Measurements from ENCODE around the gene OR10V1. TPM values are rescaled to one million over a fixed set of nuclear protein-coding genes. Genes with fewer than 3 reads are reported as not detected.

OR10V1 gene
- total RNA-seq, 1 experiment from 2014 or later = not detected

DNA sequence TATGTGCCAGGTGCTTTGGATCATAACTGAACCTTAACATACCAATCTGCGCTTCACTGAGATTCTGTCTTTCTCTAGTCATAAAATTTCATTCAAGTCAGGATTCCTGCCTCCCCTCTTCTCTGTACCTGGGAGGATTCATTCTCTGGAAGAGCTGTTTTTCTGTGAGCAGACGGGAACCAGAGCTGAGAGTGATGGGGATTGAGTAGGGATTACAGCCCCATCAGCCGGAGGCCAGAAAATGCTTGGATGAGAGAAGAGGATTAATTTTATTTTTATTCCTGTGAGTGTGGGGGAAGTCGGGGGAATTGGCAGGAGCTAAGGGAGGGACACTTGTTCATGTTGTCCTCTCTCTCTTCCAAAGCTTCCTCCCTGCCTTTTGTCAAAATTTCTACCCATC is 46.3 kb upstream of the OR10V1 start:
- Mint-ChIP-seq H3K27me3 (ENCODE audit: insufficient read depth, unreplicated experiment) (no peaks in the 10 kb centered on the region), H3K4me1 (ENCODE audit: low read depth, unreplicated experiment) (peaks cover 61% of the 10 kb centered on the region), H3K4me3 (ENCODE audit: unreplicated experiment) (no peak overlapping the region), H3K27ac (ENCODE audit: unreplicated experiment) (peak overlapping the region; percentile 0), H3K36me3 (ENCODE audit: insufficient read depth, unreplicated experiment) (peaks cover 83% of the 10 kb centered on the region), H3K9me3 (ENCODE audit: unreplicated experiment) (no peaks in the 10 kb centered on the region)
- Histone ChIP-seq H3K4me1 (peaks cover 40% of the 10 kb centered on the region), H3K4me3 (ENCODE audit: low read depth, low read length) (no peak overlapping the region), H3K27me3 (replicated peaks; ENCODE audit: control insufficient read depth, insufficient read depth, low read length) (no peaks in the 10 kb centered on the region), H3K36me3 (ENCODE audit: control insufficient read depth, insufficient read depth, low read length) (peaks cover 1% of the 10 kb centered on the region; the same call in 1 of the 2 replicates), H3K9me3 (no peaks in the 10 kb centered on the region)
- POLR2A ChIA-PET = interaction anchor here (0.5 to 0.6 kb wide), 2 partner anchors 54 to 145 kb away, joined by 3 to 4 read pairs; partner anchors contain the start of gene OSBP
- TF ChIP-seq, protein P1, sequence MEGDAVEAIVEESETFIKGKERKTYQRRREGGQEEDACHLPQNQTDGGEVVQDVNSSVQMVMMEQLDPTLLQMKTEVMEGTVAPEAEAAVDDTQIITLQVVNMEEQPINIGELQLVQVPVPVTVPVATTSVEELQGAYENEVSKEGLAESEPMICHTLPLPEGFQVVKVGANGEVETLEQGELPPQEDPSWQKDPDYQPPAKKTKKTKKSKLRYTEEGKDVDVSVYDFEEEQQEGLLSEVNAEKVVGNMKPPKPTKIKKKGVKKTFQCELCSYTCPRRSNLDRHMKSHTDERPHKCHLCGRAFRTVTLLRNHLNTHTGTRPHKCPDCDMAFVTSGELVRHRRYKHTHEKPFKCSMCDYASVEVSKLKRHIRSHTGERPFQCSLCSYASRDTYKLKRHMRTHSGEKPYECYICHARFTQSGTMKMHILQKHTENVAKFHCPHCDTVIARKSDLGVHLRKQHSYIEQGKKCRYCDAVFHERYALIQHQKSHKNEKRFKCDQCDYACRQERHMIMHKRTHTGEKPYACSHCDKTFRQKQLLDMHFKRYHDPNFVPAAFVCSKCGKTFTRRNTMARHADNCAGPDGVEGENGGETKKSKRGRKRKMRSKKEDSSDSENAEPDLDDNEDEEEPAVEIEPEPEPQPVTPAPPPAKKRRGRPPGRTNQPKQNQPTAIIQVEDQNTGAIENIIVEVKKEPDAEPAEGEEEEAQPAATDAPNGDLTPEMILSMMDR (IDR thresholded peaks at IDR 0.05; ENCODE audit: insufficient read depth in 1 of 2, low read depth in 1 of 2, low read length in 1 of 2, severe bottlenecking in 1 of 2, unreplicated experiment in 1 of 2) = no peak
- intact Hi-C loops (cut with micrococcal nuclease; ENCODE audit: unreplicated experiment) = loop anchor here (5.0 to 10.0 kb wide), 2 partner anchors 157 to 585 kb away; partner anchors contain the start of gene DTX4
- DNase-seq = no peak
- no TSS peak for BruUV-seq (replicated peaks)
- CTCF ChIA-PET = no interaction called here

DNA sequence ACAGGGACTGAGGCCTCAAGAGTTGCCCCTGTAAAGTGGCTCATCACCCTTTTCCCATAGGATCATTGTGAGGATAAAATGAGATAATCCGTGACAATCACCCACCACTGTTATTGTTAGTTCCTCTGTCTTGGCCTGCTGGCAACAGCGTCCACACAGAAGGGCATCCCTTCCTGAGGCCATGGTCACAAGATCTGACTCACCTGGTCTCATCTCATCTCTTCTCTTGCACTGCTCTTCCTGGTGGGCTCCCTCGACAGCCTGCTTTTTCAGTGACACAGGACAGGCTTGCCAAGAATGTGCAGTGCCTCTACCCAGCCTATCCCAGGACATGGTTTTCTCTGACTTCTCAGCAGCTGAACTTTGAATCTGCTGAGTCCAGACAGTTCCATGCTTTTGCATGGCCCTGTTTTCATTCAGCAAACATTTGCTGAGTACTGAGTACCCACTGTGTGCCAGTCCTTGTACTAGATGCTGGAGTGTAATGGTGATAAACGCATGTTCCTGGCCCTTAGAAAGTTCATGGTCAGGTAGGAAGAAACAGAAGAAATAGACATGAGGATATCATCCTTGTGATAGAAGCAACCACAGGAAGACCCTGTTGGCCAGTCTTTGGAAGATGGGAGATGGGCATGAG is 44.9 kb upstream of the OR10V1 start:
- H3K9me3 Mint-ChIP-seq (ENCODE audit: unreplicated experiment) = no peaks in the 10 kb centered on the region
- peak overlapping the region; percentile 83 for H3K4me3 Mint-ChIP-seq (ENCODE audit: unreplicated experiment)
- H3K36me3 Mint-ChIP-seq (ENCODE audit: insufficient read depth, unreplicated experiment) = peaks cover 83% of the 10 kb centered on the region
- H3K27me3 Mint-ChIP-seq (ENCODE audit: insufficient read depth, unreplicated experiment) = no peaks in the 10 kb centered on the region
- intact Hi-C loops (cut with micrococcal nuclease; ENCODE audit: unreplicated experiment) = loop anchor here (5.0 to 10.0 kb wide), 2 partner anchors 159 to 584 kb away; partner anchors contain the start of gene DTX4
- CTCF ChIA-PET = no interaction called here
- Histone ChIP-seq H3K27me3 (replicated peaks; ENCODE audit: control insufficient read depth, insufficient read depth, low read length) (no peaks in the 10 kb centered on the region), H3K36me3 (ENCODE audit: control insufficient read depth, insufficient read depth, low read length) (peaks cover 1% of the 10 kb centered on the region; the same call in 1 of the 2 replicates), H3K9me3 (no peaks in the 10 kb centered on the region), H3K4me1 (peaks cover 34% of the 10 kb centered on the region), H3K4me3 (ENCODE audit: low read depth, low read length) (no peak overlapping the region)
- BruUV-seq (replicated peaks) = no TSS peak
- H3K4me1 Mint-ChIP-seq (ENCODE audit: low read depth, unreplicated experiment) = peaks cover 48% of the 10 kb centered on the region
- POLR2A ChIA-PET = no interaction called here
- DNase-seq = no peak
- TF ChIP-seq, protein P1 (IDR thresholded peaks at IDR 0.05; ENCODE audit: insufficient read depth in 1 of 2, low read depth in 1 of 2, low read length in 1 of 2, severe bottlenecking in 1 of 2, unreplicated experiment in 1 of 2) = no peak
- no peak overlapping the region for H3K27ac Mint-ChIP-seq (ENCODE audit: unreplicated experiment)

DNA sequence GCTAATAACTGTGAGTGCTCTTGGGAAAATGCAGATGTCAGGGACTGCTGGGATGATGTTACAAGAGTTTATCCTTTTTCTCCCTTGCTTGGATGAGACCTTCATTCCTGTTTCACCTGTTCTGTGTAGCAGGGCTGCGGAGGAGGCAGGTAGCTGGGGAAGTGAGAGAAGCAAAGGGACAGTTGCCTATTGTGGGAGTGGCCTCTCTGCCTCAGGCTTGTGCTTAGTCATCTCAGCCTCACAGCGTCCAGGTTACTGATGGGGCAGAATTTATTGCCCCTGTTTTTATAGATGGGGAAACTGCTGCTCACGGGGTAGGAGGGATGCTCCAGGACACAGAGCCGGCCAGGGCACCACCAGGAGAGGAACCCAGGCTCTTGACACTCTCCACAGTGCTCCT is 43.2 kb upstream of the OR10V1 start:
- peaks cover 32% of the 10 kb centered on the region for H3K4me1 ChIP-seq
- H3K27me3 ChIP-seq (replicated peaks; ENCODE audit: control insufficient read depth, insufficient read depth, low read length) = no peaks in the 10 kb centered on the region
- ChIA-PET CTCF (interaction anchor here (1.0 to 2.0 kb wide), 2 partner anchors 19 to 88 kb away, joined by 4 to 9 read pairs; partner anchors contain the start of gene PATL1), POLR2A (interaction anchor here (1.1 to 4.0 kb wide), 2 partner anchors 21 to 88 kb away, joined by 3 to 18 read pairs; partner anchors contain the start of gene PATL1)
- no peaks in the 10 kb centered on the region for H3K9me3 ChIP-seq
- peaks cover 68% of the 10 kb centered on the region for H3K36me3 Mint-ChIP-seq (ENCODE audit: insufficient read depth, unreplicated experiment)
- no peaks in the 10 kb centered on the region for H3K9me3 Mint-ChIP-seq (ENCODE audit: unreplicated experiment)
- peaks cover 35% of the 10 kb centered on the region for H3K4me1 Mint-ChIP-seq (ENCODE audit: low read depth, unreplicated experiment)
- H3K27ac Mint-ChIP-seq (ENCODE audit: unreplicated experiment) = peak overlapping the region; percentile 98
- peak overlapping the region; percentile 83 for H3K4me3 Mint-ChIP-seq (ENCODE audit: unreplicated experiment)
- H3K27me3 Mint-ChIP-seq (ENCODE audit: insufficient read depth, unreplicated experiment) = no peaks in the 10 kb centered on the region
- intact Hi-C loops (cut with micrococcal nuclease; ENCODE audit: unreplicated experiment) = loop anchor here (2.0 to 10.0 kb wide), 3 partner anchors 88 to 582 kb away; partner anchors contain the start of genes DTX4 and PATL1
- TF ChIP-seq, protein P1 (IDR thresholded peaks at IDR 0.05; ENCODE audit: insufficient read depth in 1 of 2, low read depth in 1 of 2, low read length in 1 of 2, severe bottlenecking in 1 of 2, unreplicated experiment in 1 of 2) = no peak
- BruUV-seq (replicated peaks) = no TSS peak
- peak; percentile 61 to 68 for DNase-seq
- H3K36me3 ChIP-seq (ENCODE audit: control insufficient read depth, insufficient read depth, low read length) = peaks cover 1% of the 10 kb centered on the region; the same call in 1 of the 2 replicates
- H3K4me3 ChIP-seq (ENCODE audit: low read depth, low read length) = peak overlapping the region; percentile 96
